ENCODE results near the gene LRP8. TPM values are rescaled to one million over a fixed set of nuclear protein-coding genes. Genes with fewer than 3 reads are reported as not detected.

The LRP8 gene
- total RNA-seq, 1 donor from 2014 or later, result 15.8 TPM

- H3K9me3 Mint-ChIP-seq (ENCODE audit: unreplicated experiment), result no peaks in the 10 kb centered on the region
- peaks cover 7% of the 10 kb centered on the region for H3K36me3 Mint-ChIP-seq (ENCODE audit: low read depth, unreplicated experiment)
- DNase-seq (ENCODE audit: low spot score), result no peak
- no peak overlapping the region for H3K4me3 Mint-ChIP-seq (ENCODE audit: unreplicated experiment)
- no peak overlapping the region for H3K27ac Mint-ChIP-seq (ENCODE audit: unreplicated experiment)
- no peak for TF ChIP-seq CTCF (IDR thresholded peaks at IDR 0.05; ENCODE audit: unreplicated experiment)
- H3K4me1 Mint-ChIP-seq (ENCODE audit: unreplicated experiment), result no peaks in the 10 kb centered on the region
- H3K27me3 Mint-ChIP-seq (ENCODE audit: unreplicated experiment), result peaks cover 10% of the 10 kb centered on the region
These were observed 51.5 kb downstream of the LRP8 start for GRCh38 chr1:53276153-53276901.

- H3K4me3 Mint-ChIP-seq (ENCODE audit: unreplicated experiment), result no peak overlapping the region
- H3K27me3 Mint-ChIP-seq (ENCODE audit: unreplicated experiment), result peaks cover 10% of the 10 kb centered on the region
- DNase-seq (ENCODE audit: low spot score), result no peak
- no peaks in the 10 kb centered on the region for H3K9me3 Mint-ChIP-seq (ENCODE audit: unreplicated experiment)
- no peak for TF ChIP-seq CTCF (IDR thresholded peaks at IDR 0.05; ENCODE audit: unreplicated experiment)
- H3K27ac Mint-ChIP-seq (ENCODE audit: unreplicated experiment), result no peak overlapping the region
- no peaks in the 10 kb centered on the region for H3K4me1 Mint-ChIP-seq (ENCODE audit: unreplicated experiment)
- peaks cover 7% of the 10 kb centered on the region for H3K36me3 Mint-ChIP-seq (ENCODE audit: low read depth, unreplicated experiment)
These were observed 52.3 kb downstream of the LRP8 start for GRCh38 chr1:53275566-53275965.

GRCh38 chr1:53274541-53275185 lies 53.2 kb downstream of the LRP8 start:
- no peaks in the 10 kb centered on the region for H3K9me3 Mint-ChIP-seq (ENCODE audit: unreplicated experiment)
- peaks cover 15% of the 10 kb centered on the region for H3K36me3 Mint-ChIP-seq (ENCODE audit: low read depth, unreplicated experiment)
- no peak for DNase-seq (ENCODE audit: low spot score)
- H3K27me3 Mint-ChIP-seq (ENCODE audit: unreplicated experiment), result peaks cover 10% of the 10 kb centered on the region
- peak overlapping the region; percentile 12 for H3K4me3 Mint-ChIP-seq (ENCODE audit: unreplicated experiment)
- H3K4me1 Mint-ChIP-seq (ENCODE audit: unreplicated experiment), result no peaks in the 10 kb centered on the region
- peak overlapping the region; percentile 22 for H3K27ac Mint-ChIP-seq (ENCODE audit: unreplicated experiment)
- TF ChIP-seq CTCF (IDR thresholded peaks at IDR 0.05; ENCODE audit: unreplicated experiment), result no peak

GRCh38 chr1:53274026-53274425 lies 53.8 kb downstream of the LRP8 start:
- peaks cover 15% of the 10 kb centered on the region for H3K36me3 Mint-ChIP-seq (ENCODE audit: low read depth, unreplicated experiment)
- peak overlapping the region; percentile 22 for H3K27ac Mint-ChIP-seq (ENCODE audit: unreplicated experiment)

More at GRCh38 chr1:53274026-53274425, 53.8 kb downstream of the LRP8 start:
- no peak for DNase-seq (ENCODE audit: low spot score)
- Mint-ChIP-seq H3K9me3 (ENCODE audit: unreplicated experiment) (no peaks in the 10 kb centered on the region), H3K4me1 (ENCODE audit: unreplicated experiment) (no peaks in the 10 kb centered on the region), H3K27me3 (ENCODE audit: unreplicated experiment) (peaks cover 10% of the 10 kb centered on the region), H3K4me3 (ENCODE audit: unreplicated experiment) (peak overlapping the region; percentile 12)
- no peak for TF ChIP-seq CTCF (IDR thresholded peaks at IDR 0.05; ENCODE audit: unreplicated experiment)

All from endothelial cell (in vitro differentiated cells).